T-helper 2 cell (primary cell): ENCODE data around the gene VIPR2.

Experiments
- DNase-seq, 5 experiments: peaks; one replicate each; pipeline versions ENCODE4 v3.0.0 to v3.0.0-alpha.2; 2012 to 2022

VIPR2 gene

GRCh38 chr7:159064121-159064815, 80.4 kb downstream of the VIPR2 start:
- DNase-seq, result no peak

- no peak for DNase-seq
These were observed 81.4 kb downstream of the VIPR2 start for GRCh38 chr7:159063046-159063840.

GRCh38 chr7:159062569-159062968, 82.1 kb downstream of the VIPR2 start:
- DNase-seq, result no peak

GRCh38 chr7:159061674-159062212, 82.9 kb downstream of the VIPR2 start:
- DNase-seq, result no peak

GRCh38 chr7:159061209-159061608, 83.5 kb downstream of the VIPR2 start:
- DNase-seq, result no peak

- DNase-seq, result peak in 2 of 5 experiments; percentile 38 to 51
These were observed 84.2 kb downstream of the VIPR2 start for GRCh38 chr7:159060440-159060839.

GRCh38 chr7:159059629-159060028, 85.0 kb downstream of the VIPR2 start:
- peak in 2 of 5 experiments; percentile 3 to 18 for DNase-seq

GRCh38 chr7:159057647-159058046, 87.0 kb downstream of the VIPR2 start:
- DNase-seq, result no peak

GRCh38 chr7:159056737-159057136, 87.9 kb downstream of the VIPR2 start:
- DNase-seq, result no peak

- DNase-seq, result peak in 1 of 5 experiments; percentile 66
These were observed 92.8 kb downstream of the VIPR2 start for GRCh38 chr7:159051916-159052315.

GRCh38 chr7:159050704-159051103, 94.0 kb downstream of the VIPR2 start:
- DNase-seq, result peak in 1 of 5 experiments; percentile 51

GRCh38 chr7:159049266-159050025, 95.2 kb downstream of the VIPR2 start:
- no peak for DNase-seq

GRCh38 chr7:159048656-159049055, 96.0 kb downstream of the VIPR2 start:
- DNase-seq, result no peak

GRCh38 chr7:159047536-159047935, 97.1 kb downstream of the VIPR2 start:
- no peak for DNase-seq

GRCh38 chr7:159046300-159046699, 98.4 kb downstream of the VIPR2 start:
- no peak for DNase-seq

GRCh38 chr7:159045839-159046238, 98.8 kb downstream of the VIPR2 start:
- DNase-seq, result no peak

- no peak for DNase-seq
These were observed 102.0 kb downstream of the VIPR2 start for GRCh38 chr7:159042581-159043101.

- DNase-seq, result no peak
These were observed 102.6 kb downstream of the VIPR2 start for GRCh38 chr7:159042103-159042502.

- DNase-seq, result no peak
These were observed 103.6 kb downstream of the VIPR2 start for GRCh38 chr7:159040912-159041711.

- DNase-seq, result no peak
These were observed 104.5 kb downstream of the VIPR2 start for GRCh38 chr7:159040146-159040545.

GRCh38 chr7:159039716-159040115, 105.0 kb downstream of the VIPR2 start:
- DNase-seq, result no peak

- DNase-seq, result no peak
These were observed 106.6 kb downstream of the VIPR2 start for GRCh38 chr7:159038066-159038465.
